HTR-8/SVneo (cell line): ENCODE measurements around the gene KRTAP10-3.

Source experiments
- DNase-seq: peaks from one replicate; pipeline ENCODE4 v3.0.0; 2011; ENCODE audit warnings: low spot score, mixed read lengths; ENCODE audit not compliant: insufficient read length
- FAIRE-seq: peaks from 2 replicates; lab custom pipeline; 2011; peaks lifted over from hg19 to GRCh38; lab: Jason Lieb, UNC

The KRTAP10-3 gene

DNA sequence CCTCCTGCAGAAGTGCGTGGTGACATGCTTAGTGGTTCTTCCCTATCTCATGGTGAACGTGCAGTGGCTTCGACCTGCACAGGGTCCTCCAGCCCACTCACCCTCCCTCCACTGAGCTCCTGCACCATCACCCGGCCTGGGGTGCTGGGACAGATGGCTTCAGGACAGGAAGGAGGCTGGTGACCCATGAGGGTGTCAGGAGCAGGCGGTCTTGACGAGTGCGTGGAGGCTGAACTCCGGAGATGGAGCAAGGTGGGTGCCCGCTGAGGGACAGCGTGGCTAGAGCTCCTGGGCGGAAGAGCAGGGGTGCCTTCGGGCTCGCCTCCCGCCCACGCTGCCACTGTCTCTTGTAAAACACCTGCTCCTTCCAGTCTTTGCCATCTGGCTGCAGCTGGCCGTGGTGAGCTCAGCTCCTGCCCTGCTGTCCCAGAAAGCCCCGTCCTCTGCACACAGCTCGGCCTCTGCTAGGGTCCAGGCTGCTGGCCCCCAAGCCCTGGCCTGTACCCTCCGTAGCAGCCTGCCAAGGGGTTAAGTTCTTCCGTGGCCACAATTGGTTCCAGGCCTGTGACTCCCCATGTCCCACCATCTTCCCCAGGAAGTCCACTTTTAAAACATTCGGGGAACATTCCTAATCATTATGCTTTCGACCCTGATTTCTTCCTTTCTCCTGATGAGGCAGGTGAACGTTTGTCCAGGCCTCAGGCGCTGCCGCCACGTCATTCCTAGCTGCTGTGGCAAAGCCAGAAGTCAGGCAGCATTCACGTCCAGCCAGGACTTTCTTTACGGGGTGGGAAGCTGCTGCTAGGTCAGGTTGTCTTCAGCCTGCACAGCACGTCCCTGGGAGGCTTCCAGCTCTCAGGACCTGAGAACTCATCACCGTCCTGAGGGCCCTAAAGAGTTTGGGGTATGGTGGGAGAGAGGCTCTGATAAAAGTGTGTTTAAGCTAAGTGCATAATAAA, 26.7 kb downstream of the KRTAP10-3 start:
- no peak for DNase-seq
- no peak for FAIRE-seq

DNA sequence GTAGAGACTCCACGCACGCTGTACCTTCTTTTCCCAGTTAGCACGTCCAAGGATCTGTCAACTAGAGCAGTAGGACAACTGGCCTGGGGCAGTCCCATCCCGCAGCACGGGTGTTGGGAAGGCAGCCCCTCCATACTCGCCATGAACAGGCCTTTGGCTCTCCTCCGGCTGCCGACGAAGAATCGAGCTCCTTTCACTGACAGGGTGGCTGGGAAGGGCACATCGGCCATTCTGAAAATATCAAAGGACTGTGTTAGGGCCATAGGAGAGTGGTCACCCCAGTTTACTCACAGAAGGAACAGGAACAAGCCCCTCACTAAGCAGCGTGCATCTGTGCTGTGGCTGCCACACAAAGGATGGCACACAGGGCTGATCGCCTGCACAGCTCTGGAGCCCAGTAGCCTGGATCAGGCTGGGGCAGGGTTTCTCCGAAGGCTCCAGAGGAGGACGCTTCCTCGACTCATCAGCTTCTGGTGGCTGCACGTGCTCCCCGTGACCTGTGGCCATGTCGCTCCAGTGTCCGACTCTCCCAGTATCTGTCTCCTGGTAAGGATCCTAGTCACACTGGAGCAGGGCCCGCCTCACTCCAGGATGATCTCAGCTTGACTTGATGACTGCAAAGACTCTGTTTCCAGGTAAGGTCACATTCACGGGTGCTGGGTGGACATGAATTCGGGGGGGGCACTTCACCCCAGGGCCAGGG, 27.5 kb downstream of the KRTAP10-3 start:
- no peak for FAIRE-seq

DNA sequence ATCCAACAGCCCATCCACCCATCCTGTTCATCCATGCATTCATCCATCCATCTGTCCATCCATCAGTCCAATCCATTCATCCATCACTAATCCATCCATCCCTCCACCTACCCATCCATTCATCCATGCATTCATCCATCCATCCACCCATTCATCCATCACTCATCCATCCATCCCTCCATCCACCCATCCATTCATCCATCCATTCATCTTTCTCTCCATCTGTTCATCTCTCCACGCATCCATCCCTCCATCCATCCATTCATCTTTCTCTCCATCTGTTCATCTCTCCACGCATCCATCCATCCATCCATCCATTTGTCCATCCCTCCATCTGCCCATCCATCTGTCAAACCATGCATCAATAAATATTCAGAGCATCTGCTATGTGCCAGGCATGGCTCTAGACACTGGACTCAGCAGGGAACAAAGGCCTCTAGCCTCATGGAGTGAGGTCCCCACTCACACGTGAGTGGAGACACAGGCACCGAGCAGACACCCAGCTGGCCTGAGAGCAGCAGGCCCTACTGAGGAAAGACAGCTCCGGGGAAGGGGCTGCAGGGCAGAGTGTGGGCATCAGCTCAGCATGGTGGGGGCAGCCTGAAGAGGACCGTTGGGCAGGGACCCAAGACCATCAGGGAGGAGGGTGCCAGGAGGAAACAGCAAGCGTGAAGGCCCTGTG, 28.2 kb downstream of the KRTAP10-3 start:
- DNase-seq (no peak), FAIRE-seq (no peak)

More for the DNA sequence above, 27.5 kb downstream of the KRTAP10-3 start:
- no peak for DNase-seq

GRCh38 chr21:44529503-44530125, 29.0 kb downstream of the KRTAP10-3 start:
- no peak for DNase-seq
- FAIRE-seq: no peak

GRCh38 chr21:44529011-44529421, 29.6 kb downstream of the KRTAP10-3 start:
- DNase-seq (no peak), FAIRE-seq (no peak)

DNA sequence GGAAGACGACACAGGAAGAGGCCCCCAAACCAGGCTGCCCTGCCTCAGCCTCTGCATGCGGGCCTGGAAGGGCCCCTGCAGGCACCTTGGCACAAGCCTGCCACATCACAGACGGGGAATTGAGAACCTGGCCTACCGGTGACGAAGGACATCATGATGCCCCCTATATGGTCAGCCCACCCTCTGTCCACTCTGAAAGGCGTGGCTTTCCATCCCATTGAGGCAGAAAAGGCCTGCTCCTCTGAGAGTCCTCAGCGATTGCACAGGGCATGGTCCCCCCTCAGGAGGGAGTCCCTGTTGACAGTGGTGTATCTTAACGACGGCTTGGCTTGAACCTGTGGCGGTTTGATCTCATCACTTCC, 30.0 kb downstream of the KRTAP10-3 start:
- DNase-seq (no peak), FAIRE-seq (no peak)

- DNase-seq (no peak), FAIRE-seq (no peak)
These were observed 30.5 kb downstream of the KRTAP10-3 start for GRCh38 chr21:44527983-44528633.

DNA sequence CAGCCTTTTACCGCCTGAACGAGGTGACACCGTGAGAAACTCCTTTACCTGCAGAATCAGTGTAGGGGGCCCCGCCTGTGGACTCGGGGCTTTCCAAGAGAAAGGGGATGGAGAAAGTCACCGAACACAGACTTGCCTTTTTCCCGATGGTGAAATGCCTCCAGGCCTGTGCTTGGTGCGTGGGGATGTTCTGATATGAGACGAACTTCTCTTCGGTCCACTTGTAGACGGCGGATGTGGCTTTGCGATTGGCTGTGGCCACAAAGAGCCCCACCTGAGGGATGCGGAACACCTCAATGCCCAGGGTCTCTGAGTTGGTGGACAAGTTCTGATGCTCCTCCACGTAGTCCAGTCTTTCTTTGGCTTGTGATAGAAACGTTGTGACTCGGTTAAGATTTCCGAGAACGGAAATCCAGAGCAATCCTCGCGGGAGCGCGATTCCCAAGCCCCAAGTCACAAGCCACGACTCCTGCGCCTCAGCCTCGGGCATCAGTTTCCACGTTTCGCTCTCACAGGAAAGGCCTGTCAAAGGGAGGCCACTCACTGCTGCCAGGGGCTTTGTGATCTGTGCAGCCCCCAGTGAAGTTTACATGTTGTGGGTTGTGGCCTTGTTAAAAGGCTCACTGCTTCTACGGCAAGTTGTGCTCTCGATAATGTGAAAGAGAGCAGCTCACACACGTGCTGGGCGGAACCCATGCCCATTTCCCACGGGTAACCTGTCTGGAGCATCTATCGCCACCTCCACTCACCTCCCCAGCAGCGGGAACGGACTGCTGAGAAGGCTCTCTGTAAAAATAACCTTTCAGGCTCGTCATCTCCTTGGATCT, 31.2 kb downstream of the KRTAP10-3 start:
- DNase-seq: no peak
- no peak for FAIRE-seq

DNA sequence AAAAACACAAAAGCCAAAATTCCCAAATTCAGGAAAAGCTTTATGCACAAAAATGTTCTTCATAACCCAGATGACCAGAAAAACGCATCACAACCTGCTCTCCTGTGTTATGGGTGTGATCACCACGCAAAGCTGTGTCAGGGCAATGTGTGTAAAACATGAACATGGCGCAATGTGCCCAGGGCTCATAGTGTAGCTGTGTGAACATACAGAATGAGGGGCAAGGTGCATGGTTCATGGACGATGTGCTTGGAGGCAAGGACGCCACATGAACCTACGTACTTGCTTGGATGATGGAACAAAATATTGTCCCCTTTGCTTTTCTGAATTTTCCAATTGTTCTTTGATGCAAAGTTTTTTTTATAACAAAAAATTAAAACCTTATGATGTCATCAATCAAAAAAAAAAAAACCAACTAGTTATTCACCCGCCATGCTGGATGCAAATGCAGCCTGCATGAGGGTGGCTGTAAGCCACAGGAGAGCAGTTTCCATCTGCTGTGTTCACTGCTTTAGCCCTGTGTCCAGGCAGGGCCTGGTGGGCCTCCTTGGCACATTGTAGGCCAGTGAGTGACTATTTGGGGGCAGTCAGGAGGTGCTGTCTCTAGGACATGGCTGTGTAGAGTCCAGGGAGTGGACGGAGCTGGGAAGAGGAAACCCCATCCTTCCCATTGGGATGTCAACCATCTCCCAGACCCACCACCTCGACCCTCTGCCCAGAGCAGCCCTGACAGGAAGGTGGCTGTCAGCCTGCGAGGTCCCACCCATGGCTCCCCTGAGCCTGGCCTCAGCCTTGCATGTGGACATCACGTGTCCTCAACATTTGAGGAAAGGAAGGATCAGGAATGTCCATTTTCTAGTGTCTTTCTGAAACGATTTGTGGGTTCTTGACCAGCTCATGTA, 32.2 kb downstream of the KRTAP10-3 start:
- FAIRE-seq (peak; percentile 46), DNase-seq (no peak)

GRCh38 chr21:44525391-44526095, 33.1 kb downstream of the KRTAP10-3 start:
- FAIRE-seq (no peak), DNase-seq (no peak)

GRCh38 chr21:44524414-44525371, 33.9 kb downstream of the KRTAP10-3 start:
- DNase-seq (no peak), FAIRE-seq (peak; percentile 90)

GRCh38 chr21:44523567-44524413, 34.8 kb downstream of the KRTAP10-3 start:
- no peak for DNase-seq
- FAIRE-seq: no peak

- DNase-seq: no peak
- no peak for FAIRE-seq
These were observed 35.8 kb downstream of the KRTAP10-3 start for GRCh38 chr21:44522753-44523204.

- FAIRE-seq: no peak
- no peak for DNase-seq
These were observed 36.5 kb downstream of the KRTAP10-3 start for GRCh38 chr21:44521928-44522752.
